Measurements from ENCODE around the gene LRRC7. TPM values are rescaled to one million over a fixed set of nuclear protein-coding genes. Genes with fewer than 3 reads are reported as not detected.

LRRC7 gene
- total and polyA plus RNA-seq, 7 donors = 0.33 to 1.2 (median 0.94) TPM; not detected in 2

DNA sequence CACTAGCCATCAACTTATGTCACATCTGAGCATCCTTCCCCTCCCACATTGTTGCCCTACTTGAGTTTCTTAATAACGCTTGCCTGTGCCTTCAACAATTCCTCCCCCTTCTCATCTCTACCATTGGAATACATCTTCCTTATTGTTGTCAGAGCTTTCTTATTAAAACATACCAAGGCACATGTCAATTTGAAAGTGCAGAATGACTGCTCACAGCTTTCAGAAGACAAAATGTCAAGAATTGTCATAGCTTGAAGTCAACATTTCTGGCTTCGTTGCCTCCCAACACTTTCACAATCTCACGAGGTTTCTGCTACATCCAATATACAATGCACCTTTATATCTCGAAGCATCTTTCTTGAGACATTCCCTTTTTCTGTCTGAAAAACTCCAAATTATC is 279.9 kb downstream of the LRRC7 start:
- Histone ChIP-seq H3K36me3 (ENCODE audit: insufficient read depth in 1 of 2, low read depth in 1 of 2) (no peaks in the 10 kb centered on the region), H3K27ac (no peak overlapping the region), H3K4me3 (no peak overlapping the region), H3K4me1 (no peaks in the 10 kb centered on the region), H3K9me3 (no peaks in the 10 kb centered on the region), H3K27me3 (ENCODE audit: insufficient read depth in 3 of 3, low read length in 2 of 3) (no peaks in the 10 kb centered on the region)
- TF ChIP-seq, protein P1, sequence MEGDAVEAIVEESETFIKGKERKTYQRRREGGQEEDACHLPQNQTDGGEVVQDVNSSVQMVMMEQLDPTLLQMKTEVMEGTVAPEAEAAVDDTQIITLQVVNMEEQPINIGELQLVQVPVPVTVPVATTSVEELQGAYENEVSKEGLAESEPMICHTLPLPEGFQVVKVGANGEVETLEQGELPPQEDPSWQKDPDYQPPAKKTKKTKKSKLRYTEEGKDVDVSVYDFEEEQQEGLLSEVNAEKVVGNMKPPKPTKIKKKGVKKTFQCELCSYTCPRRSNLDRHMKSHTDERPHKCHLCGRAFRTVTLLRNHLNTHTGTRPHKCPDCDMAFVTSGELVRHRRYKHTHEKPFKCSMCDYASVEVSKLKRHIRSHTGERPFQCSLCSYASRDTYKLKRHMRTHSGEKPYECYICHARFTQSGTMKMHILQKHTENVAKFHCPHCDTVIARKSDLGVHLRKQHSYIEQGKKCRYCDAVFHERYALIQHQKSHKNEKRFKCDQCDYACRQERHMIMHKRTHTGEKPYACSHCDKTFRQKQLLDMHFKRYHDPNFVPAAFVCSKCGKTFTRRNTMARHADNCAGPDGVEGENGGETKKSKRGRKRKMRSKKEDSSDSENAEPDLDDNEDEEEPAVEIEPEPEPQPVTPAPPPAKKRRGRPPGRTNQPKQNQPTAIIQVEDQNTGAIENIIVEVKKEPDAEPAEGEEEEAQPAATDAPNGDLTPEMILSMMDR (IDR thresholded peaks at IDR 0.05) = no peak
- ATAC-seq (no peak), DNase-seq (no peak)
- 89 to 91% (median 91%) methylated on average over 4 of the region's 4 CpGs for WGBS, 3 donors
- intact Hi-C loops (cut with DNase I) = no loop called here

DNA sequence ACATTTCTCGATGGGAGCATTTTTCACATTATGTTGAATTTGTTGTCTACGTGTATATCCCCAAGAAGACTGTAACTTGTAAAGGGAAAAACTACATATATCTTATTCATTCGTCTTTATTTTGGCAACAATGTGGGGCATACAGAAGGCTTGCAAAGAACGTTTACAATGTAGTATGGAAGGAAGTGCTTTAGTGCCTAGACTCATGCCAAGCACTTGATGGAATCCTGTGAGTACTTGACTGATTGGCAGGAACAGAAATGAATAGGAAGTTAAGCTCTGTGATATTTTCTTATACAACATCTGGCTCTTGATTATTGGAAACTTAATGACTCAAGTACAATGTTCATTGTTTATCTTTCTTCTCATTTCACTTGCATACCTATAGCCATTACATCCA is 284.4 kb downstream of the LRRC7 start:
- H3K9me3 ChIP-seq = no peaks in the 10 kb centered on the region
- no peak for ATAC-seq
- H3K36me3 ChIP-seq (ENCODE audit: insufficient read depth in 1 of 2, low read depth in 1 of 2) = no peaks in the 10 kb centered on the region
- intact Hi-C loops (cut with DNase I) = no loop called here
- H3K27ac ChIP-seq = no peak overlapping the region
- DNase-seq = no peak
- H3K4me1 ChIP-seq = no peaks in the 10 kb centered on the region
- no peak overlapping the region for H3K4me3 ChIP-seq
- TF ChIP-seq, protein P1 (IDR thresholded peaks at IDR 0.05) = no peak
- H3K27me3 ChIP-seq (ENCODE audit: insufficient read depth in 3 of 3, low read length in 2 of 3) = no peaks in the 10 kb centered on the region
- 63 to 68% (median 66%) methylated on average over 4 of the region's 4 CpGs for WGBS, 3 donors

DNA sequence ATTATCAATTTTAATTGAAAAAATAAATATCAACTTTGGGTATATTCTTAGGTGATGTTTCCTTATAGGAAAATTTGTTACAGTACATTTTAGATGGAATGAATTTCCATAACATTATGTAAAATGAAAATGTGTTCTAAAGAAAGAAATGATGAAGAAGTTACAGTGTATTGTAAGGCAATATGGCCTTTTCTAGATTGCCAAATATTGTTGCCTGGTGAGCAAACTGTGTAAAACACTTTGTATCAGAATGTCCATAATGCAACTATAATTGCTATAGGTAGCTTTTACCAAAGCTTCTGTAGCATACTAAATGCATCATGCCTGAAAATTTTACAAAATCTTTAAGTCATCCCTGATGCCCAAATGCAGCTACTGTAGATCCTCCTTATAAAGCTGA is 285.0 kb downstream of the LRRC7 start:
- Histone ChIP-seq H3K9me3 (no peaks in the 10 kb centered on the region), H3K27me3 (ENCODE audit: insufficient read depth in 3 of 3, low read length in 2 of 3) (no peaks in the 10 kb centered on the region), H3K36me3 (ENCODE audit: insufficient read depth in 1 of 2, low read depth in 1 of 2) (no peaks in the 10 kb centered on the region), H3K27ac (no peak overlapping the region), H3K4me1 (no peaks in the 10 kb centered on the region), H3K4me3 (no peak overlapping the region)
- ATAC-seq (no peak), DNase-seq (no peak)
- TF ChIP-seq, protein P1 (IDR thresholded peaks at IDR 0.05) = no peak
- intact Hi-C loops (cut with DNase I) = no loop called here

DNA sequence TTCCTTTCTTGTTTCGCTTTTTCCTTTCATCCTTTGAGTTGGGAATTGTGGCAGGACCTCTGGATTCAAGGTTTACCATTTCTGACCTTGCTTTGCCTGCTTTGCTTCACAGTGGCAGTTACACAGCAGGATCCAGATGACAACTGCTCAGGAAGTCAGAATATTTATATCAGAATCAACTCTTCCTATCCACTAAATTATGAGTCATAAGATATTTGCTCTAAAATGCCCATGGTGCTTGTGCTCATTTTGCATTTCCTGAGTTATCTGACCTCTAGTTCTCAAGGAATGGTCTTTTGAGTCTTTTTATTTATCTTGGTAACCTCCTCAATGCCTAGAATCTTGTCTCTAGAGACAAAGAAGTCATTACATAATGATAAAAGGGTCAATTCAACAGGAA is 290.8 kb downstream of the LRRC7 start:
- Histone ChIP-seq H3K4me1 (no peaks in the 10 kb centered on the region), H3K4me3 (no peak overlapping the region), H3K27me3 (ENCODE audit: insufficient read depth in 3 of 3, low read length in 2 of 3) (no peaks in the 10 kb centered on the region), H3K9me3 (no peaks in the 10 kb centered on the region), H3K27ac (no peak overlapping the region), H3K36me3 (ENCODE audit: insufficient read depth in 1 of 2, low read depth in 1 of 2) (no peaks in the 10 kb centered on the region)
- intact Hi-C loops (cut with DNase I) = no loop called here
- DNase-seq = no peak
- 71 to 82% (median 74%) methylated on average over 1 of the region's 1 CpG for WGBS, 3 donors
- TF ChIP-seq, protein P1 (IDR thresholded peaks at IDR 0.05) = no peak
- ATAC-seq = no peak

DNA sequence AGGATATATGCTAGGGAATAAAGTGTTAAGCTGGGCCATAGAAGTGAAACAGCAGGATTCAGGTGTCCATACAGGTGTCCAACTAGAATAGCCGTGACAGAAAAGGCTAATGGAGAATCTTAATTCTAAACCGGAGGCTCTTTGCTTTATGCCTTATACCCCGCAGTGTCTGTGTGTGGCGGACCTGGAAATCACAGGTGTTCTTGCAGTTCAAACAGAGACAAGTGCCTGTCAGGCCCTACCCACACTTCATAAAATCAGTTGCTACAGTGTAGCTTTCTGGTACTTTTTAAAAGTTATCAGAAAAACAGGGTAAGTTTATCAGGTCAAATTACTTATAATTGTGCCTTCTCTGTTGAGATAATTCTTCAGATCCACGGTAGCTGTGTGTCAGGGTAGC is 293.9 kb downstream of the LRRC7 start:
- H3K36me3 ChIP-seq (ENCODE audit: insufficient read depth in 1 of 2, low read depth in 1 of 2) = no peaks in the 10 kb centered on the region
- intact Hi-C loops (cut with DNase I) = no loop called here
- H3K4me1 ChIP-seq = no peaks in the 10 kb centered on the region
- no peaks in the 10 kb centered on the region for H3K27me3 ChIP-seq (ENCODE audit: insufficient read depth in 3 of 3, low read length in 2 of 3)
- TF ChIP-seq, protein P1 (IDR thresholded peaks at IDR 0.05) = no peak
- no peak for ATAC-seq
- H3K9me3 ChIP-seq = no peaks in the 10 kb centered on the region
- H3K4me3 ChIP-seq = no peak overlapping the region
- WGBS, 3 donors = 84 to 90% (median 85%) methylated on average over 5 of the region's 5 CpGs
- H3K27ac ChIP-seq = no peak overlapping the region
- no peak for DNase-seq

All from psoas muscle (tissue), 8 donors.